ENCODE data around the gene GBP2.

GBP2 gene

GRCh38 chr1:89064632-89065031 is 61.3 kb downstream of the GBP2 start:
- no peak for DNase-seq

GRCh38 chr1:89063094-89063493 is 62.8 kb downstream of the GBP2 start:
- no peak for DNase-seq

GRCh38 chr1:89060091-89060490 is 65.8 kb downstream of the GBP2 start:
- DNase-seq, result no peak

Data from stimulated activated CD4-positive, alpha-beta T cell treated with anti-CD3 and anti-CD28 coated beads, Interleukin-15, amount 100 ng/mL, for 24 hours (primary cell).